AG09319 (cell line): Measurements from ENCODE around the gene COL19A1.

Experiments
- DNase-seq: peaks from one replicate; pipeline ENCODE4 v3.0.0-alpha.2; 2010; ENCODE audit warnings: low read depth; ENCODE audit errors: extremely low read depth
- CTCF ChIP-seq: IDR thresholded peaks from 2 replicates; pipeline ENCODE4 v1.5.1; 2011; ENCODE audit warnings: low read depth, mild to moderate bottlenecking, inconsistent platforms, low read length, moderate library complexity

COL19A1 gene

GRCh38 chr6:70145178-70145577 lies 278.8 kb downstream of the COL19A1 start:
- no peak for TF ChIP-seq CTCF
- no peak for DNase-seq

GRCh38 chr6:70149209-70149788 lies 282.9 kb downstream of the COL19A1 start:
- no peak for DNase-seq
- TF ChIP-seq CTCF: no peak

GRCh38 chr6:70150521-70150920 lies 284.2 kb downstream of the COL19A1 start:
- no peak for DNase-seq
- no peak for TF ChIP-seq CTCF

GRCh38 chr6:70151616-70152015 lies 285.3 kb downstream of the COL19A1 start:
- DNase-seq: no peak
- no peak for TF ChIP-seq CTCF

GRCh38 chr6:70152786-70153185 lies 286.4 kb downstream of the COL19A1 start:
- no peak for TF ChIP-seq CTCF
- no peak for DNase-seq

GRCh38 chr6:70157086-70157485 lies 290.7 kb downstream of the COL19A1 start:
- no peak for TF ChIP-seq CTCF
- DNase-seq: no peak

GRCh38 chr6:70160276-70160675 lies 293.9 kb downstream of the COL19A1 start:
- no peak for DNase-seq

More at GRCh38 chr6:70160276-70160675, 293.9 kb downstream of the COL19A1 start:
- TF ChIP-seq CTCF: no peak
